Hepatocyte (in vitro differentiated cells): ENCODE results near the gene PLXNA3. TPM values are rescaled to one million over a fixed set of nuclear protein-coding genes. Genes with fewer than 3 reads are reported as not detected.

Experiments
- DNase-seq: peaks from one replicate; pipeline ENCODE4 v3.0.0-alpha.2; 2016; ENCODE audit warnings: low spot score
- H2AFZ ChIP-seq: fragments of 200-600 bp; sonication (generic); 2 replicates; pipeline ENCODE4 v1.6.0; 2016; ENCODE audit warnings: antibody characterized with exemption, mild to moderate bottlenecking
- H3K27ac ChIP-seq: fragments of 200-600 bp; sonication (generic); 2 replicates; pipeline ENCODE4 v1.5.1; 2016; ENCODE audit warnings: mild to moderate bottlenecking
- H3K27me3 ChIP-seq: fragments of 200-600 bp; sonication (generic); 2 replicates; pipeline ENCODE4 v1.6.1; 2016
- H3K36me3 ChIP-seq: fragments of 200-600 bp; sonication (generic); replicated peaks from 2 replicates; pipeline ENCODE4 v1.5.1; 2016; ENCODE audit warnings: low read depth; ENCODE audit not compliant: insufficient read depth
- H3K4me1 ChIP-seq: fragments of 200-600 bp; sonication (generic); 2 replicates; pipeline ENCODE4 v1.5.1; 2016; ENCODE audit warnings: mild to moderate bottlenecking, moderate library complexity; ENCODE audit not compliant: insufficient read depth
- H3K4me2 ChIP-seq: fragments of 200-600 bp; sonication (generic); 2 replicates; pipeline ENCODE4 v1.6.0; 2016
- H3K4me3 ChIP-seq: fragments of 200-600 bp; sonication (generic); 2 replicates; pipeline ENCODE4 v1.5.1; 2016; ENCODE audit warnings: mild to moderate bottlenecking
- H3K79me2 ChIP-seq: fragments of 200-600 bp; sonication (generic); 2 replicates; pipeline ENCODE4 v1.6.0; 2017; ENCODE audit warnings: mild to moderate bottlenecking
- H3K9me2 ChIP-seq: fragments of 200-600 bp; sonication (generic); replicated peaks from 2 replicates; pipeline ENCODE4 v1.6.0; 2017; ENCODE audit warnings: mild to moderate bottlenecking; ENCODE audit not compliant: insufficient read depth
- H3K9me3 ChIP-seq: fragments of 200-600 bp; sonication (generic); 2 replicates; pipeline ENCODE4 v1.5.1; 2016; ENCODE audit warnings: low read depth, mild to moderate bottlenecking
- H4K20me1 ChIP-seq: fragments of 200-600 bp; sonication (generic); 2 replicates; pipeline ENCODE4 v1.6.0; 2016; ENCODE audit warnings: mild to moderate bottlenecking; ENCODE audit not compliant: insufficient read depth, poor library complexity, severe bottlenecking
- EZH2 ChIP-seq: fragments of 200-600 bp; sonication (generic); IDR thresholded peaks from 2 replicates; pipeline ENCODE4 v1.6.1; 2016; ENCODE audit warnings: antibody characterized with exemption, mild to moderate bottlenecking, borderline replicate concordance
- EZH2phosphoT487 ChIP-seq: fragments of 200-600 bp; sonication (generic); IDR thresholded peaks from one replicate; pipeline ENCODE4 v1.6.1; 2018; ENCODE audit warnings: antibody characterized with exemption, mild to moderate bottlenecking, low read depth, moderate library complexity; ENCODE audit not compliant: unreplicated experiment, severe bottlenecking
- WGBS: methylation state at CpG from one replicate; pipeline ENCODE4 v1.1.6; 2016; ENCODE audit warnings: low lambda C conversion rate; ENCODE audit errors: missing lambda C conversion rate; 5-methylcytosine and 5-hydroxymethylcytosine counted together
- polyA plus RNA-seq: library from polyadenylated mRNA; unstranded; fragments of >200 nt; fragmentation: Nextera tagmentation; extraction: Ambion mirVana; gene quantifications from 2 replicates; pipeline ENCODE4 v1.2.1, GENCODE V29; 2016
- total RNA-seq: library from RNA; depleted of rRNA; stranded (reverse); fragments of >200 nt; gene quantifications from 2 replicates; pipeline ENCODE4 v1.2.3, GENCODE V29; 2014
- TF ChIP-seq, protein P1 (sequence below): fragments of 200-600 bp; sonication (generic); IDR thresholded peaks from 2 replicates; pipeline ENCODE4 v1.5.1; 2016; ENCODE audit warnings: antibody characterized with exemption, mild to moderate bottlenecking; ENCODE audit not compliant: poor library complexity

Gene PLXNA3
- total and polyA plus RNA-seq, 2 experiments from 2014 or later: 14.1 to 28.7 TPM

DNA sequence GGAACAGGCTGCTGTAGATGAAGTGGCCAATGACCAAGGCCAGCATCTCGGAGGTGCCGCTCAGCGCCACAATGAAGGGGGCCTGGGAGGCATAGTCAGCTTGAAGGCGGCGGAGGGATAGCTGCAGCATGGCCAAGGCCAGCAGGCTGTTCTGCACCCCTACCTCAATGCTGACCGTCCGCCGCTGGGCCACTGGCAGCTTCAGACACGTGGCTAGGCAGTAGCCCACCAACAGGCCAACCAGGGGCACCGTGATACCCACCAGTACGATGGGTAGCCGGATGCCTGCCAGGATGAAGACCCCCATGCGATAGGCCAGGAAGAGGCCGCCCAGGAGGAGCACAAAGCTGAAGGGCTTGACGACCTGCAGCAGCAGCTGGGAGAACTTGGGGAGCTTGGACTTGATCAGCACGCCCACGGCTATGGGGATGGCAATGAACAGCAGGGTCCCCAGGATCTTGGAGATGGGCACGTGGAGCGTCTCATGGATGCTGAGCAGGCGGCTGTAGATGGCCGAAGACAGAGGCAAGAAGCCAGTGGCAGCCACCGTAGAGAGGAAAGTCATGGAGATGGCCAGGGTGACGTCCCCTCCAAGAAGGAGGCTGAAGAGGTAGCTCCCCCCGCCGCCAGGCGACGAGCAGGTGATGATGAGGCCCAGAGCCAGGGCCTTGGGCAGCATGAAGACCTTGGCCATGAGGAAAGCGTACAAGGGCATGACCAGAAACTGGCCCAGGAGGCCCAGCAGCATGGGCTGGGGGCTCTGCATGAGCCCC, 29.6 kb downstream of the PLXNA3 start:
- peaks cover 2% of the 10 kb centered on the region for H3K4me1 ChIP-seq
- no peaks in the 10 kb centered on the region for H4K20me1 ChIP-seq
- no peak for DNase-seq
- H3K27me3 ChIP-seq: no peaks in the 10 kb centered on the region
- H3K9me2 ChIP-seq: no peaks in the 10 kb centered on the region
- no peak overlapping the region for H2AFZ ChIP-seq
- no peaks in the 10 kb centered on the region for H3K36me3 ChIP-seq
- H3K4me2 ChIP-seq: peak overlapping the region; percentile 76
- H3K9me3 ChIP-seq: no peaks in the 10 kb centered on the region
- no peak overlapping the region for H3K27ac ChIP-seq
- TF ChIP-seq EZH2: no peak
- TF ChIP-seq EZH2phosphoT487: no peak
- TF ChIP-seq, protein P1, sequence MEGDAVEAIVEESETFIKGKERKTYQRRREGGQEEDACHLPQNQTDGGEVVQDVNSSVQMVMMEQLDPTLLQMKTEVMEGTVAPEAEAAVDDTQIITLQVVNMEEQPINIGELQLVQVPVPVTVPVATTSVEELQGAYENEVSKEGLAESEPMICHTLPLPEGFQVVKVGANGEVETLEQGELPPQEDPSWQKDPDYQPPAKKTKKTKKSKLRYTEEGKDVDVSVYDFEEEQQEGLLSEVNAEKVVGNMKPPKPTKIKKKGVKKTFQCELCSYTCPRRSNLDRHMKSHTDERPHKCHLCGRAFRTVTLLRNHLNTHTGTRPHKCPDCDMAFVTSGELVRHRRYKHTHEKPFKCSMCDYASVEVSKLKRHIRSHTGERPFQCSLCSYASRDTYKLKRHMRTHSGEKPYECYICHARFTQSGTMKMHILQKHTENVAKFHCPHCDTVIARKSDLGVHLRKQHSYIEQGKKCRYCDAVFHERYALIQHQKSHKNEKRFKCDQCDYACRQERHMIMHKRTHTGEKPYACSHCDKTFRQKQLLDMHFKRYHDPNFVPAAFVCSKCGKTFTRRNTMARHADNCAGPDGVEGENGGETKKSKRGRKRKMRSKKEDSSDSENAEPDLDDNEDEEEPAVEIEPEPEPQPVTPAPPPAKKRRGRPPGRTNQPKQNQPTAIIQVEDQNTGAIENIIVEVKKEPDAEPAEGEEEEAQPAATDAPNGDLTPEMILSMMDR: no peak
- H3K79me2 ChIP-seq: peaks cover 5% of the 10 kb centered on the region
- H3K4me3 ChIP-seq: no peak overlapping the region
- 90% methylated on average over 28 of the region's 28 CpGs for WGBS

DNA sequence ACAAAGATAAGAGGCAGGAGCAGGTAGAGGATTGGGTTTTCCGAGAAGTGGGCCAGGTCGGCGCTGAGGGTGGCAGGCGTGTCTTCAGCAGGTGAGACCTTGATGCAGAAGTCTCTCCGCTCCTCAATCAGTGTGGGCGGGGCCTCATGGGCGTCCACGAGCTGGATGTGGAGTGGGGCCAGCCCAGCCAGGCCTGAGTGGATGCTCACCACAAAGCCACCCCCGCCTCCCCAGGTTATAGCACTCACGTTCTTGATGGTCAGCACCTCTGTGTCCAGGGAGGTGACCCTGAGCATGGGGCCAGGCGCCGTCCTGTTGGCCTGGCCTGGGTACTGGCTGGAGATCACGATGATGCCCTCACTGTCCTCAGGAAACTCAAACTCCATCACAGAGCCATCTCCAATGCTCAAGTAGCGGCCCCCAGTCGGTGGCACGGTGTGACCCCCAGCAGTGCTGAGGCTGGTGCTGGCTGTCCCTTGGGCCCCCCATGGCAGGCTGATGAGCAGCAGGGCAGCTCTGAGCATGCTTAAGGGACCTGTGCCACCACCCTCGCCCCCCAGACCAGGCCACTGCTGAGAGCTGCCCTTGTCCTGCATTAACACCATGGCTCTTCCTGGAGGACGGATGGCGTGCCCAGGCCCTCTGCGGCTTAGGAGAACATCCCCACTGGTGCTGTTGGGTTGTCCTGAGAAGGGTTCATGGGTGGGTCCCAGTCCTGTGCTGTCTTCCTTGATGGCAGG, 30.4 kb downstream of the PLXNA3 start:
- Histone ChIP-seq H3K9me2 (no peaks in the 10 kb centered on the region), H4K20me1 (no peaks in the 10 kb centered on the region), H3K4me1 (peaks cover 2% of the 10 kb centered on the region), H3K4me3 (no peak overlapping the region), H3K9me3 (no peaks in the 10 kb centered on the region), H2AFZ (no peak overlapping the region), H3K36me3 (no peaks in the 10 kb centered on the region), H3K4me2 (peak overlapping the region; percentile 81), H3K27ac (no peak overlapping the region), H3K27me3 (no peaks in the 10 kb centered on the region), H3K79me2 (peaks cover 5% of the 10 kb centered on the region)
- DNase-seq: no peak
- no peak for TF ChIP-seq EZH2phosphoT487
- TF ChIP-seq, protein P1: no peak
- WGBS: 84% methylated on average over 20 of the region's 20 CpGs

DNA sequence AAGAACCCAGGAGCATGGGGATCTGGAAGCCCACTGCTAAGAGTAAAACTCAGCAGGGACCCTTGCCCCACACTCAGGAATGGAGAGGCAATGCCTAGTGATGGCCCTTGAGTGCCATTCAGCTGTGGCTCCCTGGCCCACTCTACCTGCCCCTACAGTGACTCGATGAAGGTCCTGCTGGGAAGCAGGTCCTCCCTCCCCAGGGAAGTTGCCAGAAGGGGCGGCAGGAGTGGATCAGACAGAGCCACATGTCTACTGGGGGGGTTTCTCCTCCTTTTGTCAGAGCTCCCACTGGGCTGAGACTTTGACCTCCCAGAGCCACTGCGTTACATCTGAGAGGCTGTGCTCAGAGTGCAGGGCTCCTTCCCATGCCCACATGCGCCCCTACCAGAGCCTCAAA, 31.1 kb downstream of the PLXNA3 start:
- Histone ChIP-seq H3K4me3 (no peak overlapping the region), H3K9me3 (no peaks in the 10 kb centered on the region), H3K79me2 (peaks cover 5% of the 10 kb centered on the region), H3K27me3 (no peaks in the 10 kb centered on the region), H3K27ac (peak overlapping the region; percentile 94), H3K4me2 (peak overlapping the region; percentile 81), H3K4me1 (peaks cover 2% of the 10 kb centered on the region), H4K20me1 (no peaks in the 10 kb centered on the region), H3K9me2 (no peaks in the 10 kb centered on the region), H2AFZ (no peak overlapping the region), H3K36me3 (no peaks in the 10 kb centered on the region)
- WGBS: 92% methylated on average over 4 of the region's 4 CpGs
- TF ChIP-seq, protein P1: no peak
- no peak for TF ChIP-seq EZH2phosphoT487
- no peak for TF ChIP-seq EZH2
- no peak for DNase-seq
